HG02943 (cell line): ENCODE data around the gene PIN4.
"Not testable (repeated sequence)": the region's sequence is repeated elsewhere in the genome, so short reads cannot be mapped to it uniquely, and the experiment has no call there.

Experiments used
- ATAC-seq: cut with Tn5 transposase; IDR thresholded peaks from one replicate; pipeline ENCODE4 v1.9.1; 2021; ENCODE audit warnings: mild to moderate bottlenecking, low read depth, moderate library complexity; ENCODE audit not compliant: unreplicated experiment

Gene PIN4

GRCh38 chrX:72201836-72202536 is 20.4 kb downstream of the PIN4 start:
- ATAC-seq = no peak

- no peak for ATAC-seq
These were observed 21.3 kb downstream of the PIN4 start for GRCh38 chrX:72202792-72203401.

GRCh38 chrX:72203421-72203820 is 21.9 kb downstream of the PIN4 start:
- ATAC-seq = no peak

DNA sequence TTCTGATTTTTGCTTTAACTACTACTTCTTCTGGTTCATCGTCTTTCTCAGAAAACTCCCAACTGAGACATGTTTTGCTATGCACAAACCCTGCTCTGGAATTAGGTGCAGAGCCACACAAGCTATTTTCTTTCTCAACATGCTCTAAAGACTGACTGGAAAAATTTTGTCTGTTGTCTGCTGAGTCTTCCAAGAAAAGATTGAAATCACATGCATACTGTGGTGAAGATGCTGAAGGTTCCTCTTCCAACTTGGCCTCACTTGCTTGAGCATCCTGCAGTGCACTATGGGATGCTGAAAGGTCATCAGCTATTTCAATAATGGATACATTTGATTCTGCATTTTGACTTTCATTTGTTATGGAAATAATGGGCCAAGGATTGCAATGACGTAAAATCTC is 24.1 kb downstream of the PIN4 start:
- ATAC-seq = no peak

DNA sequence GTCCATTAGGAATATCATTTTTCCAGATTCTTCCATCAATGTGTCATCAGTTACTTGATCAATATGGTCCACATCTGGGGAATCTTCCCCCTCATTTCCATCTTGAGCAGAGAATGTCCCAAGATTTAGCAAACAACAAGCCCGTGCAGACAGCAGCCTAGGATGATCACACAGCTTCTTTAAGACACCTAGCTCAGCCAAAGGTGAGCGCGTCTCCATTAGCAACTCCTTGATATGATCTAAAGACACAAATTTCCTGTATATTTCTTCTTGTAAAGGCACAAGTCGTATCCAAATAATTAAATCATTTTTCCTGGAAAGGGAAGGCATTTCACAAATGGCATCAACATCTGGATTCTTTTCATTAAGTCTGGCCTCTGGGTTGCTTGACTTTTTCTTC is 25.8 kb downstream of the PIN4 start:
- ATAC-seq = no peak

GRCh38 chrX:72208126-72208800 is 26.7 kb downstream of the PIN4 start:
- ATAC-seq = no peak

DNA sequence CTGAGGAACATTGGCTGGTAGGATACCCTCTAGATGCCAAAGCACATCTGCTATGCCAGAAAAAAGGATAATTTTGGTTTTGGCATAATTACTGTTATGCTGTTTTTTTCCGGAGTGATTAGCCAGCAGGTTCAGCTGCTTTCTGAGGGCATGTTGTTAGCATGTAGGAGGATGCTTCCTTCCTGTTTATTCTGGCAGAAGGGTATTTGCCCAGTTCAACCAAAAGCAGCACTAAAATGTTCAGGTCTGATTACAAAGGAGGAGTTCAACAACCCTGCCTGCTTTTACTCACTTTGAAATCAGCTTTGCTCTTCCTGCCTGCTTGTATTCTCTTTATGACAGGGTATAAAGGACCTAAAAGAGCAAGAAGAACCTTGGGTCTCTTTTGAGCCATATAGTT is 35.4 kb downstream of the PIN4 start:
- ATAC-seq = no peak

GRCh38 chrX:72220375-72220774 is 38.8 kb downstream of the PIN4 start:
- not testable (repeated sequence) for ATAC-seq

- no peak for ATAC-seq
These were observed 48.7 kb downstream of the PIN4 start for GRCh38 chrX:72230290-72230689.

- ATAC-seq = no peak
These were observed 55.3 kb downstream of the PIN4 start for GRCh38 chrX:72236841-72237240.

DNA sequence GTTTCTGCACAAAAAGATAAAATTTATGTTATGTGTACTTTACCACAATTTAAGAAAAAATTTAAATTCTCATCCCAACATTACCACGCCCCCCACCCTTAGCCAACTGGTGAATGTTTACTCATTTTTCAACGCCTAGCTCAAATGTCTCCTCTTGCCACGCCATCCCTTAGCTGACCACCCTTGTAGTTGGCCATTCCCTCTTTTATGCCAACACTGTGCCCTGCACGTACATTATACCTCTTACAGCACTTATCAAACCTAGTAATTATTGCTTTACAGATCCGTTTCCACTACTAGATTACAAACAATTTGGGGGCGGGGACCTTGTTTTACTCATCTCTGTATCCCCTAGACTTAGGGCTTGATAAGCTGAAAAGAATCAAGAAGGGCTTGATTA is 56.6 kb downstream of the PIN4 start:
- ATAC-seq = no peak

GRCh38 chrX:72238721-72239475 is 57.3 kb downstream of the PIN4 start, which contains the start of gene ERCC6L:
Gene ERCC6L (minus strand): TSS chrX:72239027. CDS start chrX:72238911, 116 bp downstream.
- peak; percentile 95 for ATAC-seq

DNA sequence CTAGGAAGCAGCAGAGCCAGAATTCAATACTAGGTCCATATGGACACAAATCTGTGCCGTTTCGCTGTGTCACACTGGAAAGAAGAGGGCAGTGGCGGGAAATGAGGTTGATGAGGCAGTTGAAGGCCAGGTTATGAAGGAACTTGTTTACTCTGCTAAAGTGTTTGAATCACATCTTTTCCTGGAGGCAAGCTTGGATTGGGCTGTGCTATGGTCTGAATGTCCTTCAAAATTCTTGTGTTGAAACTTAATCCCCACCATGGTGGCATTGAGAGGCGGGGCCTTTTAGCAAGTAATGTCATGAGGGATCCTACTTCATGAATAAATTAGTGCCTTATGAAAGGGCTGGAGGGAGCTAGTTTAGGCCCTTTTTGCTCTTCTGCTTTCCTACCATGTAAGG is 59.4 kb downstream of the PIN4 start:
- ATAC-seq = no peak

DNA sequence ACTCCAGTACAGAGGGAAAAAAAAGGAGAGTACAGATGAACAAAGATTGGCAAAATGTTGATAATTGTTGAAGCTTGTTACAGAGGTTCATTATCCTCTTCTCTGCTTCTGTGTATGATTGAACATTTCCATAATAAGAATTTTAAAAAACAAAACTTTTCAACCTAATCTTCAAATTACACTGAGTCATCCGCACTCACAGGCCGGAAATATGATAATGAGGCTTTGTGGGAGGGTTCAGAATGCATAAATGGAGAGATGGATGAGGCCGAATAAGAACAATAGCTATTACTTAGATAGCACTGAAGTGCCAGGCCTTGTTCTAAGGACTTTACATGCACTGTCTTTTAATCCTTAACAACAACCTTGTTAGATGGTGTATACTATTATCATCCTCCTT is 61.9 kb downstream of the PIN4 start:
- no peak for ATAC-seq

DNA sequence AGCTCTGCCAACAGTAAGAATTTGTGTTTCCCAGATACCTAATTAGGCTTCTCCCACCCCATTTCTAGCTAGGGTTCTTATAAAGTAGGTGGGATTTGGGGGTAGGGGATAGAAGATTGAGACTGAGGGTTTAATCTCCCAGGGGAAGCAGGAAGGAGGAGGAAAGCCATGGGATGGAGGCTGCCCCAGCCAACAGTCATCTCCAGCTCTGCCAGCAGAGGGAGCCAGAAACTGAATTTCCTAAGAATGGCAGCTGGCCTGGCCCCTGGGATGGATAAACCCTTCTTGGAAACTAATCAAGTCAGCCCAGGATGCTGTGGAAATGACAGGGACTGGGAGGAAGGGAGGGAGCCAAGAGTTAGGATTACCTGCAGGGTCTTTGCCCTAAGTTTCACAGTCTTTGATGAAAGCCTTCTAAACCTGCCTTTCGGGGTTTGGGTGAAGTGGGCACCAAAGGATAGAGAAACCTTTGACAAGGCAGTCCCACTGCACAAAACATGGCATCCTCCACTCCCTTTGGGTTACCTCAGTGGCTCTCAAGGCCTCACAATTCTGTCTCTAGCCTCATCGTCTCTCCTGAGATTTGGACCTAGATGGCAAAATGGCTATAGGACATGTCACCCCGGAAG is 64.0 kb downstream of the PIN4 start:
- no peak for ATAC-seq

DNA sequence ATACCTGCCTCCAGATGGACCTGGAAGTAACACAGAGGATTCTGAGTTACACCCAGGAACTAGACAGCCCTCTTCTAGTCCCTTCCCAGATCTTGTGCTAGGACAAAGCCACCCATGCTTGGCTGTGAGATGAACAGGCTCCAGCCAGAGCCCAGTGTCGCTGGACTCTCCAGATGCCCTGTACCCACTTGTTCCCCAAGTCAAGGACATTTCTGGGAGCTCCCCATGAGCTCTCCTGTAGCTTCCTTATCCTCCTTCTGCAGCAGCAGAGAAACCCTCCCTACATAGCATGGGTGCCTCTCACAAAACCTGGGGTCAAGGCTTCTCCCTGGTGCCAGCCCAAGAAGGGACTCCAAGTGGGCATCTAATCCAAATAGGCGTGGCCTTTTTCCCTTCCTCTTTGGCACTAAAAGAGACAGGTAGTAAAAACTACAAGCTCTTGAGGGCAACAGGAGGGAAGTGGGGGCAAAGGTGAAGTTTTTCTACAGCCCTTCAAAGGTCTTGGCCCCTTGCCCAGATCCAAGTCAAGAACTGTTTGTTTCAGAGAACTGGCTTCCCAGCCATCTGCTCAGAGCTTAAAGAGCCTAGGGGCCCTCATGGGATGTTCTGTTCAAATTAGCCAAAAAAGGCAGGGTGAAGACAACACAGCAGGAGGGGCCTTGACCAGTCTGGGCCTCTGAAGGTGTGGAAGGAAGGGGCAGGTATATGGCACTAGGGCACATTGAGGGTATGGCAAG is 65.8 kb downstream of the PIN4 start:
- no peak for ATAC-seq
